PFSK-1 (cell line): ENCODE results near the gene GDF10.

Source experiments
- FOXP2 ChIP-seq: optimal IDR thresholded peaks from 2 replicates; pipeline ENCODE3; 2011; ENCODE audit warnings: borderline replicate concordance, control low read depth, inconsistent platforms; ENCODE audit not compliant: insufficient read depth; ENCODE audit errors: extremely low read length, extremely low read depth
- POLR2AphosphoS5 ChIP-seq: IDR thresholded peaks from 2 replicates; pipeline ENCODE4 v1.6.1; 2012; ENCODE audit warnings: low read depth, mild to moderate bottlenecking, control low read depth, low read length, moderate library complexity
- SIN3A ChIP-seq: IDR thresholded peaks from 2 replicates; pipeline ENCODE4 v1.6.1; 2012; ENCODE audit warnings: mild to moderate bottlenecking, low read length, moderate library complexity, borderline replicate concordance; ENCODE audit not compliant: insufficient read depth
- TAF1 ChIP-seq: IDR thresholded peaks from 2 replicates; pipeline ENCODE4 v1.6.1; 2012; ENCODE audit warnings: low read length, control low read depth, borderline replicate concordance; ENCODE audit not compliant: insufficient read depth
- TF ChIP-seq, protein P1 (sequence below), 2 experiments: IDR thresholded peaks; 2 replicates each; pipeline versions ENCODE4 v1.6.1 to v1.8.0; 2011 to 2012; ENCODE audit warnings: low read depth in 2 of 2, low read length in 2 of 2, control low read depth in 1 of 2, inconsistent platforms in 1 of 2, mild to moderate bottlenecking in 1 of 2, moderate library complexity in 1 of 2; ENCODE audit not compliant: insufficient read depth in 1 of 2

GDF10 gene

DNA sequence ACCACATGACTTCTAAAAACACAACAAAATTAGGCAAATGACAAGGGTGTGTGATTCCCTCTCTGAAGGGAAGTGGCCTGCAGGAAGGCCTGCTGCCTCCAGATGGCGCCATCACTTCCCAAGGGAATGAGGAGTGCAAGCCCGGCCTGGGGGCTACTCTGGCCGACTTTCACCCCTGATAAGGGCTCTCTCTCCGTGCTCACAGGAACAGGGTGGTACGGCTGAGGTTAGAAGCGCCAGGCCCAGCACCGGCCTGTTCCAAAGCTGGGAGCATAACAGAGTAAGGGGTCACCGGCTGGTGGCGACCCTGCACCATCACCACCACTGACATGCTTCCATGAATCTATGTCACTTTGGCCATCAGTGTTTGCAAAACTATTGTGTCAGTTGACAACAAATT is 61.3 kb downstream of the GDF10 start:
- TF ChIP-seq FOXP2: no peak
- no peak for TF ChIP-seq SIN3A
- no peak for TF ChIP-seq TAF1
- TF ChIP-seq POLR2AphosphoS5: no peak
- TF ChIP-seq, protein P1, sequence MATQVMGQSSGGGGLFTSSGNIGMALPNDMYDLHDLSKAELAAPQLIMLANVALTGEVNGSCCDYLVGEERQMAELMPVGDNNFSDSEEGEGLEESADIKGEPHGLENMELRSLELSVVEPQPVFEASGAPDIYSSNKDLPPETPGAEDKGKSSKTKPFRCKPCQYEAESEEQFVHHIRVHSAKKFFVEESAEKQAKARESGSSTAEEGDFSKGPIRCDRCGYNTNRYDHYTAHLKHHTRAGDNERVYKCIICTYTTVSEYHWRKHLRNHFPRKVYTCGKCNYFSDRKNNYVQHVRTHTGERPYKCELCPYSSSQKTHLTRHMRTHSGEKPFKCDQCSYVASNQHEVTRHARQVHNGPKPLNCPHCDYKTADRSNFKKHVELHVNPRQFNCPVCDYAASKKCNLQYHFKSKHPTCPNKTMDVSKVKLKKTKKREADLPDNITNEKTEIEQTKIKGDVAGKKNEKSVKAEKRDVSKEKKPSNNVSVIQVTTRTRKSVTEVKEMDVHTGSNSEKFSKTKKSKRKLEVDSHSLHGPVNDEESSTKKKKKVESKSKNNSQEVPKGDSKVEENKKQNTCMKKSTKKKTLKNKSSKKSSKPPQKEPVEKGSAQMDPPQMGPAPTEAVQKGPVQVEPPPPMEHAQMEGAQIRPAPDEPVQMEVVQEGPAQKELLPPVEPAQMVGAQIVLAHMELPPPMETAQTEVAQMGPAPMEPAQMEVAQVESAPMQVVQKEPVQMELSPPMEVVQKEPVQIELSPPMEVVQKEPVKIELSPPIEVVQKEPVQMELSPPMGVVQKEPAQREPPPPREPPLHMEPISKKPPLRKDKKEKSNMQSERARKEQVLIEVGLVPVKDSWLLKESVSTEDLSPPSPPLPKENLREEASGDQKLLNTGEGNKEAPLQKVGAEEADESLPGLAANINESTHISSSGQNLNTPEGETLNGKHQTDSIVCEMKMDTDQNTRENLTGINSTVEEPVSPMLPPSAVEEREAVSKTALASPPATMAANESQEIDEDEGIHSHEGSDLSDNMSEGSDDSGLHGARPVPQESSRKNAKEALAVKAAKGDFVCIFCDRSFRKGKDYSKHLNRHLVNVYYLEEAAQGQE (IDR thresholded peaks at IDR 0.05; ENCODE audit: insufficient read depth in 1 of 2, low read depth in 2 of 2, low read length in 2 of 2): no peak

- no peak for TF ChIP-seq POLR2AphosphoS5
- no peak for TF ChIP-seq FOXP2
- TF ChIP-seq TAF1: no peak
- TF ChIP-seq SIN3A: no peak
- TF ChIP-seq, protein P1 (IDR thresholded peaks at IDR 0.05; ENCODE audit: insufficient read depth in 1 of 2, low read depth in 2 of 2, low read length in 2 of 2): no peak
Observed at GRCh38 chr10:47362199-47362598, 62.2 kb downstream of the GDF10 start.
